ENCODE measurements around the gene TPM1. TPM values are rescaled to one million over a fixed set of nuclear protein-coding genes. Genes with fewer than 3 reads are reported as not detected.
A peak's percentile ranks its signal among the peaks of the same experiment; 100 is the strongest.
"Not testable (repeated sequence)": the region's sequence is repeated elsewhere in the genome, so short reads cannot be mapped to it uniquely, and the experiment has no call there.

The TPM1 gene
- total RNA-seq, 3 donors from 2014 or later: 333 to 609 (median 575) TPM

GRCh38 chr15:63091679-63092446 lies 49.3 kb downstream of the TPM1 start:
- H3K9me3 ChIP-seq: no peaks in the 10 kb centered on the region
- no peak for TF ChIP-seq POLR2AphosphoS5 (IDR thresholded peaks at IDR 0.05)
- no peak for TF ChIP-seq CTCF (IDR thresholded peaks at IDR 0.05)
- TF ChIP-seq POLR2A (IDR thresholded peaks at IDR 0.05): no peak
- DNase-seq (ENCODE audit: low spot score in 2 of 2): no peak
- H3K36me3 ChIP-seq: no peaks in the 10 kb centered on the region
- H3K27me3 ChIP-seq: no peaks in the 10 kb centered on the region
- intact Hi-C loops (cut with DNase I; ENCODE audit: low total_unique reads): loop anchor here (5.0 kb wide), 1 partner anchor 45 kb away; no protein-coding TSS in a partner anchor
- H3K4me1 ChIP-seq: no peaks in the 10 kb centered on the region
- no peak overlapping the region for H3K27ac ChIP-seq
- H3K4me3 ChIP-seq: no peak overlapping the region

- Histone ChIP-seq H3K27me3 (no peaks in the 10 kb centered on the region), H3K36me3 (no peaks in the 10 kb centered on the region), H3K27ac (no peak overlapping the region), H3K4me1 (no peaks in the 10 kb centered on the region), H3K9me3 (no peaks in the 10 kb centered on the region), H3K4me3 (no peak overlapping the region)
- intact Hi-C loops (cut with DNase I; ENCODE audit: low total_unique reads): loop anchor here (5.0 kb wide), 1 partner anchor 46 kb away; no protein-coding TSS in a partner anchor
- peak; percentile 77 to 78 for DNase-seq (ENCODE audit: low spot score in 2 of 2)
- TF ChIP-seq POLR2AphosphoS5 (IDR thresholded peaks at IDR 0.05) (peak in 2 of 3 donors; percentile 40 to 72), CTCF (IDR thresholded peaks at IDR 0.05) (peak; percentile 56 to 91 (median 85)), POLR2A (IDR thresholded peaks at IDR 0.05) (no peak)
Measured at GRCh38 chr15:63093486-63094205, 51.1 kb downstream of the TPM1 start.

- H3K36me3 ChIP-seq: no peaks in the 10 kb centered on the region
- H3K27ac ChIP-seq: no peak overlapping the region
- H3K9me3 ChIP-seq: no peaks in the 10 kb centered on the region
- TF ChIP-seq POLR2AphosphoS5 (IDR thresholded peaks at IDR 0.05) (no peak), CTCF (IDR thresholded peaks at IDR 0.05) (no peak), POLR2A (IDR thresholded peaks at IDR 0.05) (no peak)
- no peak for DNase-seq (ENCODE audit: low spot score in 2 of 2)
- intact Hi-C loops (cut with DNase I; ENCODE audit: low total_unique reads): loop anchor here (5.0 kb wide), 1 partner anchor 47 kb away; no protein-coding TSS in a partner anchor
- H3K4me3 ChIP-seq: no peak overlapping the region
- no peaks in the 10 kb centered on the region for H3K4me1 ChIP-seq
- no peaks in the 10 kb centered on the region for H3K27me3 ChIP-seq
Measured at GRCh38 chr15:63094495-63094931, 52.0 kb downstream of the TPM1 start.

GRCh38 chr15:63096178-63096577 lies 53.6 kb downstream of the TPM1 start:
- intact Hi-C loops (cut with DNase I; ENCODE audit: low total_unique reads): loop anchor here (5.0 kb wide), 1 partner anchor 319 kb away; no protein-coding TSS in a partner anchor
- Histone ChIP-seq H3K36me3 (no peaks in the 10 kb centered on the region), H3K4me1 (no peaks in the 10 kb centered on the region), H3K4me3 (no peak overlapping the region), H3K27me3 (no peaks in the 10 kb centered on the region), H3K27ac (no peak overlapping the region), H3K9me3 (no peaks in the 10 kb centered on the region)
- TF ChIP-seq POLR2AphosphoS5 (IDR thresholded peaks at IDR 0.05) (no peak), POLR2A (IDR thresholded peaks at IDR 0.05) (no peak), CTCF (IDR thresholded peaks at IDR 0.05) (no peak)
- DNase-seq (ENCODE audit: low spot score in 2 of 2): no peak

GRCh38 chr15:63098901-63099300 lies 56.4 kb downstream of the TPM1 start:
- intact Hi-C loops (cut with DNase I; ENCODE audit: low total_unique reads): loop anchor here (5.0 kb wide), 1 partner anchor 322 kb away; no protein-coding TSS in a partner anchor
- H3K4me3 ChIP-seq: not testable (repeated sequence)

GRCh38 chr15:63099581-63099980 lies 57.0 kb downstream of the TPM1 start:
- not testable (repeated sequence) for H3K27ac ChIP-seq; H3K27me3 ChIP-seq; H3K4me1 ChIP-seq; H3K9me3 ChIP-seq; H3K4me3 ChIP-seq; H3K36me3 ChIP-seq; DNase-seq (ENCODE audit: low spot score in 2 of 2)
- intact Hi-C loops (cut with DNase I; ENCODE audit: low total_unique reads): loop anchor here (5.0 kb wide), 1 partner anchor 322 kb away; no protein-coding TSS in a partner anchor

More at GRCh38 chr15:63098901-63099300, 56.4 kb downstream of the TPM1 start:
- H3K36me3 ChIP-seq; DNase-seq (ENCODE audit: low spot score in 2 of 2); H3K9me3 ChIP-seq; H3K27ac ChIP-seq; H3K4me1 ChIP-seq; H3K27me3 ChIP-seq: not testable (repeated sequence)

Measured in breast epithelium (tissue), 4 donors.